ENCODE data around the gene EPS8L2. TPM values are rescaled to one million over a fixed set of nuclear protein-coding genes. Genes with fewer than 3 reads are reported as not detected.
A peak's percentile ranks its signal among the peaks of the same experiment; 100 is the strongest.

Gene EPS8L2
- total and polyA plus RNA-seq, 2 of the 13 experiments (the other 11 are each of a cell fraction or from before 2014, with no cell fraction given): 89.3 to 416 TPM

DNA sequence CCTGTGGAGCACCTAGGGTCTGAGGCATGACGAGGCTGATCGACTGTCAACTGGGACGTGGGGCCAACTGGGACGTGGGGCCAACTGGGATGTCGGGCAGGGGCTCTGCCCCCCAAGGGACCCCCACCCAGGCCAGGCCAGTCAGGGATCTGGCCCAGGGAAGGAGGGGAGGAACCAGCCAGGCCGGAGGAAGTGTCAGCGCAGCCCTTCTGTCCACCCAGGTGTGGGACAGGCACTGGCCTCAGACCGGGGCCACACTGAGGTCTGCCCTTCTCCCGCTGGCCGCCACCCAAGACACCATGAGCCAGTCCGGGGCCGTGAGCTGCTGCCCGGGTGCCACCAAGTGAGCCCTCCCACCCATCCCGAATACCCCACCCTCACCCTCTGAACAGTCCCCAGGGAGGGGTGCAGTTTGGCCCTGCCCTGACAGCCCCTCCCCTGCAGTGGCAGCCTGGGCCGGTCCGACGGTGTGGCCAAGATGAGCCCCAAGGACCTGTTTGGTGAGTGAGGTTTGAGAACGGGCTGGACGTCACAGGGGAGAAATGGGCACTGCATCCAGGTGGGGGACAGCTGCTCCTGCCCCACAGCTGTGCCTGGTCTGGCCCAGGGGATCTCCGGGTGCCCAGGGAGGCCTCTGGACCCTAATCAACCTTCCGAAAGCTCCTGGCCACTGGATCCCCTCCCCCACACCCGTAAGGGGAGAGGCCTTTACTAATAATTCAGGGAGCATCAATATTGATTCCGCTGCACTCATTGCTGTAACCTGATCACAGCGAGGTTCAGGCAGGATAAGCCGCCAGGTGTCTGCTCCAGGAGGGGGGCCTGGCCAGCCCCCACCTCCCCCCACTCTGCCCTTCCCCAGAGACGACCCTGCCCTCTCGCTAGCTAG, 3.3 kb downstream of the EPS8L2 start:
- Histone ChIP-seq H3K4me1 (ENCODE audit: insufficient read depth, low read length) (peaks cover 74% of the 10 kb centered on the region), H3K9ac (ENCODE audit: insufficient read depth, low read depth, low read length) (peak overlapping the region; percentile 36; the same call in 1 of the 2 replicates), H4K20me1 (ENCODE audit: insufficient read depth, low read length) (0 out of 2 replicates have a peak, but pooled peaks cover 5% of the 10 kb centered on the region), H3K4me2 (ENCODE audit: low read depth, low read length) (peak overlapping the region; percentile 59), H3K9me3 (ENCODE audit: low read length) (no peaks in the 10 kb centered on the region), H3K79me2 (ENCODE audit: insufficient read depth, low read length) (peaks cover 45% of the 10 kb centered on the region), H3K27ac (ENCODE audit: extremely low read length, insufficient read depth, low read length) (peak overlapping the region; percentile 62), H3K36me3 (replicated peaks in 1 of 2; ENCODE audit: control insufficient read depth in 1 of 2, insufficient read depth in 2 of 2, low read length in 2 of 2) (no peaks in the 10 kb centered on the region; a peak in 1 of 5 replicates), H3K27me3 (ENCODE audit: control insufficient read depth in 1 of 2, insufficient read depth in 2 of 2, low read length in 2 of 2) (no peaks in the 10 kb centered on the region; a peak in 1 of 5 replicates), H3K4me3 (replicated peaks in 1 of 3; ENCODE audit: insufficient read depth in 1 of 3, low read depth in 2 of 3, low read length in 3 of 3) (peak overlapping the region in 1 of 3 experiments; percentile 50; a peak in 2 of 6 replicates), H2AFZ (ENCODE audit: low read length) (no peak overlapping the region)
- in situ Hi-C loops (cut with HindIII; ENCODE audit: extremely low pct_ligation_motif_present, low pct_unique_long_range_greater_than_20kb) (no loop called here), intact Hi-C loops (cut with micrococcal nuclease; ENCODE audit: unreplicated experiment) (loop anchor here (10.0 kb wide), 1 partner anchor 55 kb away; no protein-coding TSS in a partner anchor)
- DNase-seq (ENCODE audit: low spot score) (no peak), ATAC-seq (no peak), FAIRE-seq (no peak)
- ChIA-PET CTCF (ENCODE audit: low intra/inter-chr PET ratio, low total read pairs) (no interaction called here), POLR2A (interaction anchor here (7.9 kb wide), 1 partner anchor 12 kb away, joined by 191 read pairs; the partner anchor contains the start of genes DEAF1 and TMEM80)
- peak; percentile 71 for TF ChIP-seq RBFOX2 (IDR thresholded peaks at IDR 0.05; ENCODE audit: low read depth, low read length)
- no peak for TF ChIP-seq ZNF234 (CRISPR knock-in tag; conservative IDR thresholded peaks at IDR 0.05)
- TF ChIP-seq, protein P1, sequence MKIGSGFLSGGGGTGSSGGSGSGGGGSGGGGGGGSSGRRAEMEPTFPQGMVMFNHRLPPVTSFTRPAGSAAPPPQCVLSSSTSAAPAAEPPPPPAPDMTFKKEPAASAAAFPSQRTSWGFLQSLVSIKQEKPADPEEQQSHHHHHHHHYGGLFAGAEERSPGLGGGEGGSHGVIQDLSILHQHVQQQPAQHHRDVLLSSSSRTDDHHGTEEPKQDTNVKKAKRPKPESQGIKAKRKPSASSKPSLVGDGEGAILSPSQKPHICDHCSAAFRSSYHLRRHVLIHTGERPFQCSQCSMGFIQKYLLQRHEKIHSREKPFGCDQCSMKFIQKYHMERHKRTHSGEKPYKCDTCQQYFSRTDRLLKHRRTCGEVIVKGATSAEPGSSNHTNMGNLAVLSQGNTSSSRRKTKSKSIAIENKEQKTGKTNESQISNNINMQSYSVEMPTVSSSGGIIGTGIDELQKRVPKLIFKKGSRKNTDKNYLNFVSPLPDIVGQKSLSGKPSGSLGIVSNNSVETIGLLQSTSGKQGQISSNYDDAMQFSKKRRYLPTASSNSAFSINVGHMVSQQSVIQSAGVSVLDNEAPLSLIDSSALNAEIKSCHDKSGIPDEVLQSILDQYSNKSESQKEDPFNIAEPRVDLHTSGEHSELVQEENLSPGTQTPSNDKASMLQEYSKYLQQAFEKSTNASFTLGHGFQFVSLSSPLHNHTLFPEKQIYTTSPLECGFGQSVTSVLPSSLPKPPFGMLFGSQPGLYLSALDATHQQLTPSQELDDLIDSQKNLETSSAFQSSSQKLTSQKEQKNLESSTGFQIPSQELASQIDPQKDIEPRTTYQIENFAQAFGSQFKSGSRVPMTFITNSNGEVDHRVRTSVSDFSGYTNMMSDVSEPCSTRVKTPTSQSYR (CRISPR knock-in tag; IDR thresholded peaks at IDR 0.05; ENCODE audit: borderline replicate concordance): peak; percentile 51; the same call in 1 of the 2 replicates
- TF ChIP-seq, protein P2, sequence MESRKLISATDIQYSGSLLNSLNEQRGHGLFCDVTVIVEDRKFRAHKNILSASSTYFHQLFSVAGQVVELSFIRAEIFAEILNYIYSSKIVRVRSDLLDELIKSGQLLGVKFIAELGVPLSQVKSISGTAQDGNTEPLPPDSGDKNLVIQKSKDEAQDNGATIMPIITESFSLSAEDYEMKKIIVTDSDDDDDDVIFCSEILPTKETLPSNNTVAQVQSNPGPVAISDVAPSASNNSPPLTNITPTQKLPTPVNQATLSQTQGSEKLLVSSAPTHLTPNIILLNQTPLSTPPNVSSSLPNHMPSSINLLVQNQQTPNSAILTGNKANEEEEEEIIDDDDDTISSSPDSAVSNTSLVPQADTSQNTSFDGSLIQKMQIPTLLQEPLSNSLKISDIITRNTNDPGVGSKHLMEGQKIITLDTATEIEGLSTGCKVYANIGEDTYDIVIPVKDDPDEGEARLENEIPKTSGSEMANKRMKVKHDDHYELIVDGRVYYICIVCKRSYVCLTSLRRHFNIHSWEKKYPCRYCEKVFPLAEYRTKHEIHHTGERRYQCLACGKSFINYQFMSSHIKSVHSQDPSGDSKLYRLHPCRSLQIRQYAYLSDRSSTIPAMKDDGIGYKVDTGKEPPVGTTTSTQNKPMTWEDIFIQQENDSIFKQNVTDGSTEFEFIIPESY (CRISPR knock-in tag; IDR thresholded peaks at IDR 0.05): peak; percentile 89
- TF ChIP-seq ZNF326 (CRISPR knock-in tag; IDR thresholded peaks at IDR 0.05; ENCODE audit: borderline replicate concordance): 0 out of 2 replicates have a peak, but pooled peaks have one; percentile 22
- no peak for TF ChIP-seq ZNF343 (CRISPR knock-in tag; IDR thresholded peaks at IDR 0.05)
- no peak for TF ChIP-seq ZBTB21 (CRISPR knock-in tag; IDR thresholded peaks at IDR 0.05)
- TF ChIP-seq, protein P3, sequence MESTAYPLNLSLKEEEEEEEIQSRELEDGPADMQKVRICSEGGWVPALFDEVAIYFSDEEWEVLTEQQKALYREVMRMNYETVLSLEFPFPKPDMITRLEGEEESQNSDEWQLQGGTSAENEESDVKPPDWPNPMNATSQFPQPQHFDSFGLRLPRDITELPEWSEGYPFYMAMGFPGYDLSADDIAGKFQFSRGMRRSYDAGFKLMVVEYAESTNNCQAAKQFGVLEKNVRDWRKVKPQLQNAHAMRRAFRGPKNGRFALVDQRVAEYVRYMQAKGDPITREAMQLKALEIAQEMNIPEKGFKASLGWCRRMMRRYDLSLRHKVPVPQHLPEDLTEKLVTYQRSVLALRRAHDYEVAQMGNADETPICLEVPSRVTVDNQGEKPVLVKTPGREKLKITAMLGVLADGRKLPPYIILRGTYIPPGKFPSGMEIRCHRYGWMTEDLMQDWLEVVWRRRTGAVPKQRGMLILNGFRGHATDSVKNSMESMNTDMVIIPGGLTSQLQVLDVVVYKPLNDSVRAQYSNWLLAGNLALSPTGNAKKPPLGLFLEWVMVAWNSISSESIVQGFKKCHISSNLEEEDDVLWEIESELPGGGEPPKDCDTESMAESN (CRISPR knock-in tag; conservative IDR thresholded peaks at IDR 0.05): no peak
- TF ChIP-seq AKAP8 (CRISPR knock-in tag; IDR thresholded peaks at IDR 0.05): peak; percentile 42; the same call in 1 of the 2 replicates
- TF ChIP-seq POLR2G (IDR thresholded peaks at IDR 0.05; ENCODE audit: low read depth, low read length): peak; percentile 32
- 0 out of 2 replicates have a peak, but pooled peaks have one; percentile 17 for TF ChIP-seq KDM2A (CRISPR knock-in tag; IDR thresholded peaks at IDR 0.05; ENCODE audit: borderline replicate concordance, low read depth)
- peak; percentile 90 for TF ChIP-seq AGO2 (optimal IDR thresholded peaks at IDR 0.05; ENCODE audit: low read depth, low read length)
- peak; percentile 49 for TF ChIP-seq PRPF4 (IDR thresholded peaks at IDR 0.05; ENCODE audit: low read depth, low read length, poor library complexity, severe bottlenecking)
- peak; percentile 12; the same call in 1 of the 2 replicates for TF ChIP-seq POLR2AphosphoS5 (IDR thresholded peaks at IDR 0.05; ENCODE audit: low read depth, low read length)
- TF ChIP-seq HNRNPK (IDR thresholded peaks at IDR 0.05; ENCODE audit: low read depth, low read length, poor library complexity, severe bottlenecking): peak; percentile 1
- no peak for TF ChIP-seq ZNF282 (IDR thresholded peaks at IDR 0.05; ENCODE audit: partially characterized antibody)
- no TSS peak for BruUV-seq (replicated peaks)
- 71% methylated on average over 4 of the region's 27 CpGs for WGBS (ENCODE audit: low lambda C conversion rate)

Measured in HepG2 (cell line).